H54 (cell line): ENCODE results near the gene RFX4.

ENCODE experiments used
- DNase-seq: peaks from one replicate; pipeline ENCODE4 v3.0.0; 2011; ENCODE audit warnings: low spot score, mixed read lengths; ENCODE audit not compliant: insufficient read length
- FAIRE-seq: peaks from 3 replicates; lab custom pipeline; 2011; peaks lifted over from hg19 to GRCh38; lab: Jason Lieb, UNC
- POLR2A ChIP-seq: IDR thresholded peaks from 2 replicates; pipeline ENCODE4 v1.6.1; 2011; ENCODE audit warnings: low read depth, mild to moderate bottlenecking, low read length

The RFX4 gene

DNA sequence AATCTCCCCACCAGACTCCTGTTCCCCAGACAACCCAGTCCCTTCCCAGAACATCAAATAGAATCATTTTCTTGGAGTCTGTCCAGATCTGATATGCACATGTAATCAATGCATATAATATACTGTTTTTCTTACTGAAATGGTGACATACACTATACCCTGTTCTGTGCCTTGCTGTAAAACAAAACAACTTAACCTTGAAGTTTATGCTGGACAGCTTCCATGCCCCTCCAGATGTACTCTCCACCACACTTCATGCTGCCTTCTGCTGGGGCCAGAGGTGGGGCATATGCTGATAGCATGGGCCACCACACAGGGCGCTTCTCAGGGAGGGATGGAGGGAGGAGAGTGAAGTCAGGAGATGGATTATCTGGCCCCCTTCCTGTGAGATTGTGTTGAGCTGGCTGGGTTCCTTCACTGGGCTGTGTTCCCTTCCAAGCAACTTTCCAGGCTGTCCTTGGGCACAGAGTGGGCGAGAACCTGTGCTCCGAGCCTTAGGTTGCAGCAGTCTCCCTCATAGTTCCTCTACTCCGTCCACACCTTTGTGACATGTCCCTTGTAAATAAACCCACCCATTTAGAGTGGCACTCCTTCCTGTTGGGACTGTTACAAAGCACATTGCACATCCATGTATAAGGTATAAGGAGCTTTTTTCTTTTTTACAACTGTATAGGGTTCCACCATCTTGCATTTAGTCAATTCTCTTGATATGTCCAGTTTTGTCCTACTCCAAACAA lies 114.0 kb downstream of the RFX4 start:
- FAIRE-seq (no peak), DNase-seq (no peak)
- no peak for TF ChIP-seq POLR2A

DNA sequence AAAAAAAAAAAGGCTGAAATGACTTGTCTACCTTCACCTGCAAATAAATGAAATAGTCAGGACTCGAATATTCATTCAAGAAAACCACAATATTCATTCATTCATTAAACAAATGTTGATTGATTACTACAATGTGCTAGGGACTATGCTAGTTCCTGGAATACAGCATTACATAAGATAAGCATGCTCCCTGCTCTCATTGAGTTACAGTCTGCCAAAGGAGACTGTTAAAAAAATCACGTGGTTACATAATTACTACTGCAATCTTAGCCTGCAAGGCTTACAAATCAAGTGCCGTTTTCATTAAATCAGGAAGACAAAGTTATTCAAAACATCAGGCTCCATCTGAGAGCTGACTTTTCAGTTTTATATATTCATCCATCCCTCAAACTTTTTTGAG lies 121.3 kb downstream of the RFX4 start:
- no peak for TF ChIP-seq POLR2A
- DNase-seq (no peak), FAIRE-seq (no peak)

DNA sequence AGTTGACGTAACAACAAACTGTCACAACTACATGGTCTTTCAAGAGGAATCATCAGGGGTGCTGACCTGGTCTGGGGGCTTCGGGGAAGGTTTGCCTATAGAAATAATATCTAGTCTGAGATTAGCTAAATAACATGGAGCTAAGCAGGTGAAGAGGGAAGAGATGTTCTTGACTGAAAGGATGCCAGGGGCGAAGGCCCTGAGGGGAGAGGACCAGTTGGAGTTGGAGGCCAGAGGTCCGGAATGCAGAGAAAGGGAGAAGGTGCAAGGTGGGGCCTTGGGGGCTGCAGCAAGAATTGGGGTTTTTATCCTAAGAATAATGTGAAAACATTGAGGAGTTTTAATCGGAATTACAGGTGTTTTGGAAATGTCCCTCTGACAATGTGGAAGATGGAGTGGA lies 123.2 kb downstream of the RFX4 start:
- DNase-seq (no peak), FAIRE-seq (no peak)
- no peak for TF ChIP-seq POLR2A

DNA sequence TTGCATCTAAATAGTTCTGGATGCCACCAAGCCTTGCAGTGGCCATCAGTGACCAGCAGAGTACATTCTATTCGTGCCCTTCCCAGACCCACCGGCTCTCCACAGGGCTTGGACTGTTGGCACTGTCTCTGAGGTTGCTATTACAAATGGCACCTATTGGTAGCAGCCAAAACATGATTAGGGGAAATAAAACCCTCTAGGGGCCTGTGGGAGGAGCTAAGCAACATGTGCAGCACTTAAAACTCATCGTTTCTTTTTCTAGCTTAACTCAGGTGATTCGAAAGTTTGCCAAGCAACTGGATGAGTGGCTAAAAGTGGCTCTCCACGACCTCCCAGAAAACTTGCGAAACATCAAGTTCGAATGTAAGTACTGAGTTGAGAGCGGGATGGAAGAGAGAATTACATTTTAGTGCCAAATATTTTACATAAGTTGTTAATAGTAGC lies 126.3 kb downstream of the RFX4 start:
- TF ChIP-seq POLR2A = no peak
- DNase-seq (no peak), FAIRE-seq (no peak)

DNA sequence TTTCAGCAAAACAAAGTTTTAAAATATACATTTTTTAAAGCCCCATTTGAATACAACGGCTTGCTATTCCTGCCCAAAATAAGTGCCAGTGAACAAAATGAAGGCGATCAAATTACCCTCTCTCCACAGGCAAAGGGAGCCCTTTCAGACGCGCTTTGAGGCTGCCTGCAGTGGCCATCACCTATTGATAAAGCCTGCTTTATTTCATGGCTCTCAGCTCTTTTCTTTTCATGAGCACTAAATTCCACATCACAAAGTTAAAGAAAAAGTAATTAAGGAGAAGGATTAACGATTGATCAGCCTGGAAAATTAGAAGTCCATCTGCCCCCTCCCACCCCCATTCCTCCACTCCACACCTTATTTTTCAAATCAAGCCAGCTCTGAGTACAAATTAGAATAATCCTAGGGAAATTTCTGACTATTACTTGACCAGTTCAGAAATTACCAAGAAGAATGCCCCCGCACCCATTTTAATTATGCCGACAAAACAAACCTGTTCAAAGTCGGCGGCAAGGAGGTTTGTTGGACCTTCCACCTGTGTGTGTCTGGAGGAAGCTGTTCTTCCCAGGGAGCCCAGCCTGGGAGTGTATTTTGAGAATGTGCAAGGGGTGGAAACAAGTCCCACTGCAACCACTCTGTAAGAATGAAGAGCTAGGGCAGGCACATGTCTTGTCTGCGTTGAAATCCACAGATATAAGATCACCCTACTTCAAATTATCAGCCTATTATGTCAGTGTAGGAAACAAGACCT lies 127.5 kb downstream of the RFX4 start:
- FAIRE-seq = no peak
- no peak for TF ChIP-seq POLR2A

DNA sequence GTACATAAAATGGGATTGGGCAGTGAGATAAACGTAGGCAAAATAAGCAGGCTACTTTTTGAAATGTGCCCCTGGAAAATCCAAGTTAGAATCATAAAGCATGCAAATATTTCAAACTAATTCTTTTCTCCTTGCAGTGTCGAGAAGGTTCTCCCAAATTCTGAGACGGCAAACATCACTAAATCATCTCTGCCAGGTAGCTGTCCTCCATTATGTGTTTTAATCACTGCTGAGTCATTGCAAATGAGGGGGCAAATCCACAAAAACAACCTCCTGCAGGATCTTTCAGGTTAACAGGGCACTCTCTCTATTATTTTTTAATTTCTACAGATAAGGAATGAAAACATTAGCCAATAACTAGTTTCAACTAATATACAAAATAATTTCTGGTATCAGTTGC lies 128.5 kb downstream of the RFX4 start:
- TF ChIP-seq POLR2A = no peak
- no peak for FAIRE-seq
- no peak for DNase-seq

More for the DNA sequence above, 127.5 kb downstream of the RFX4 start:
- DNase-seq = no peak

DNA sequence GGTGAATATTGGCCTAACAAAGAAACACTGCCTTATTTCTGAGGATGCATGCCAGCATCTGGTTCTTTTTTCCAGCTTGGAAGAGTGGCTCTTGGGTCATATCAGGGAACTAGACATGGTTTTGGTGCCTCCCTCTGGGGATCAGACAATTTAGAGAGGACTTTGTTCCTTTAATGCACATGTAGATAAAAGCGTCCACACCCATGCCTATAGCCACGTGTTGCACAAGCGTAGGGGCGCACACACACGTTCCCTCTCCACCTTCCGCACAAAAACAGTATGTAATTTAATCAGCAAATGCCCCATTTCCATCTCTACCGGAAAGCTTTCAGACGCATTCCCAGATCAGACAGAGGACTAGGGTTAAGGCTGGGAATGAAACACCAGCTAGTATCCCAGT lies 130.0 kb downstream of the RFX4 start:
- TF ChIP-seq POLR2A = no peak
- FAIRE-seq = no peak
- no peak for DNase-seq

DNA sequence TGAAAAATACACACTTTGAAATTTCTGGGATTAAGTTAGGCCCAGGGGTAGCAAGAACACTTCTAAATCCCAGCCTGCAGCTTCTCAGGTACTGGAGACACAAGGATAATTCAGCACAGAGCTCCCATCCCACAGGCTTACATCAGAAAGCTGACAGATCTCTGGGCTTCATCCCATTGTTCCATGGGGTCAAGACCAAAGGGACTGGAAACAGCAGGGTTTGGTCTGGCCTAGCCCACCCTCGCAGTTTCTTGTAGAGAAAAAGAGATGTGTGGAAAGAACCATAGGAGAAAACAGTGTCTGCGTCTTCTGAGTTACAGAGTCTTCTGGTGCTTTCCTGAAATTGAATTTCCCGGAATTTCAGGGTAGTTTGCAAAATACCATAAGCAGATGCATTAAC lies 132.1 kb downstream of the RFX4 start:
- FAIRE-seq = no peak

DNA sequence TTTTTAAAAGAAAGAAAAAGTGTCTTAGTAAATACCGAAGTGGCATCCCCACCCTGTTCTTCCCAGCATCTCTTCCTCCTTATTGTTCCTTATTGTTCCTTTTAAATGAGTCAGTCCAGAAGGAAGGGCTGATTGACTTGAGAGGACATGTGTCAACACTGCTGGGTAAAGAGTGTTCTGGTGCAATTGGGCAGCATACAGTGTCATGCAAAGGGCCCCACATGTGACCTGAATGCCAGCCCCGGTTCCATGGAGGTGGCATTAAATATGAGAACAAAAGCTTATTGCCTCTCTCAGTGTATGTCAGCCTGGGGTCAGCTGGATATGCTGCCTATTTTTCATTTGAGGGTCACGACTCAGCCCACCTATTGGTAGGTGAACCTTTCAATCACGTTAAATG lies 132.8 kb downstream of the RFX4 start:
- TF ChIP-seq POLR2A = no peak
- no peak for FAIRE-seq

More for the DNA sequence above, 132.1 kb downstream of the RFX4 start:
- DNase-seq = no peak
- TF ChIP-seq POLR2A = no peak

DNA sequence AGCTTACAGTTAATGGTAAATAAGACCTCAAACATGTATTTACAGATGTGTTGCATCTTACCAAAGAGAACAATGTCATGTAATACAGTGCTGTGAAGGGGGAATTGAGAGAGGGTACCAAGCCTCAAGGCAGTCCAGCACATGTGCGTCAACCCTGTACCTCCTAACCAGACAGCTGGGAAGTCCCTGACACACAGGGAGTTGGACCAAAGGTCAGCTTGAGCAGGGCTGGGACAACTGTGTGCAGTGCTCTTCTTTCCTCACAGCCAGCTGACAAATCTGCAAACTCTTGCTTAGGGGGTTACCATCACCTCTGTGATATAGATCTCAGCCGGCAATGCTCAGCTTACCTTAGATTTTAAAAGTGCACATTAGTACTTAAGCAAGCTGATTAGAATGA lies 134.9 kb downstream of the RFX4 start:
- TF ChIP-seq POLR2A = no peak
- DNase-seq = no peak
- no peak for FAIRE-seq

More for the DNA sequence above, 132.8 kb downstream of the RFX4 start:
- no peak for DNase-seq

DNA sequence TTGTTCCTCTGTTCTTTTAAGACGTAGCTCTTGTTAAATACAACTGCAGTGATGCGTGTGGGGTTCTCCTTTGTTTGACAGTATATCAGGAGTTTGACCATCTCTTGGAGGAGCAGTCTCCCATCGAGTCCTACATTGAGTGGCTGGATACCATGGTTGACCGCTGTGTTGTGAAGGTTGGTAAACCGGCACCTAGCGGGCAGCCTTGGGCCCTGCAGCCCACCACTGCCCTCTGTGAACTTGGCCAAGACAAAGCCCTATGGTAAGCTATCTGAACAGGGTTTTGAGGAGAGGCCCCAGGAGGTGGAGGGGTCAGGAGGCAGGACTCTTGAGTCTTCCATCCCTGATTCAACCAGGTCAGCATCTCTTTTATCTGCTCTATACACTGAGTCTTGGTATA lies 137.1 kb downstream of the RFX4 start:
- DNase-seq (no peak), FAIRE-seq (no peak)
- no peak for TF ChIP-seq POLR2A

DNA sequence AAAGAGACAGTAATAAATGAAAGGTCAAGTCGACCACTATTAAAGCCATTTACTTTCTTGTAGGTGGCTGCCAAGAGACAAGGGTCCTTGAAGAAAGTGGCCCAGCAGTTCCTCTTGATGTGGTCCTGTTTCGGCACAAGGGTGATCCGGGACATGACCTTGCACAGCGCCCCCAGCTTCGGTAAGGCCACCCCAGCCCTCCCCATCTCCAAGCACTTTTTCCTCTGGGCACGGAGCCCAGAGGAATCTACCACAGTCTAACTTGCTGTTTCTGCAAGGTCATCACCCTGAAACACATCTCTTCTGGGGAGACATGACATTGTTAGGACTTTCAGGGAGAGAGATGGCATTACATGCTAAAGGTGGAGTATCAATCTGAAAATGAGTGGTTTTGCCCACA lies 137.9 kb downstream of the RFX4 start:
- TF ChIP-seq POLR2A = no peak
- FAIRE-seq (no peak), DNase-seq (no peak)

DNA sequence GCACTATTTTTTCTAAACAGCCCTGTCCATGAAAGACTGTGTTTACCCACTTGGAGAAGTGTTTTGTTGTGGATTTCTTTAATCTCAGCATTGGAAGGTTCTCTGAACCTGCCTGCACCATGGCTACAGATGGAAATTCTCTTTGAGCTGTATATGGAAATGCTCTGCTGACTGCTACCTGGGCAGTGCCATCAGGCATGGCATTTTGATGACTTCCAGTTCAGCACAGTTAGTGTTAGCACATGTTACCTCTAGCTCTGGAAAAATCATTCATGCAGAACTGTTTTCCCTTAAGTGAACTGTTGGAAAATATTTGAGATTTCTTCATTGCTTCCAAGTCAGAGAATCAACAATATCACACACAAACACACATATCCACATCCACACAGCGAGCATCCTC lies 139.1 kb downstream of the RFX4 start:
- no peak for TF ChIP-seq POLR2A
- DNase-seq (no peak), FAIRE-seq (no peak)

DNA sequence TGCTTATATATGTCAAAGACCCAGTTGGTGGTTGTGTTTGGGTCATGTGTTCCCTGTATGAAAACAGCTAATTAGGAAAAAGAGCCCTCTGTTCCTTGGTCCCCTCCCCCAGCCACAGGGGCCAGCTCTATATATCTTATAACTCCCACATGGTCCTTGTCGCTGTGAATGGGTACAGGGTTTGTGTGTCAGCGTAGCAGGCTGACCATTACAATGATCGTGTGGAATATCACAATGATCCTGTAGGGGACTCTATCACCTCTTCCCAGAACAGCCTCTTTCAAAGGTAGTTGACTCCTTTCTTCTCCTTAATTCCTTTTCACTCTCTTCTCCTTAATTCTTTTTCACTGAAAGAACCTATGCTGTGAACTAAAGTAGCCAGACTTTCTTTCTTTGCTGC lies 140.0 kb downstream of the RFX4 start:
- no peak for FAIRE-seq
- no peak for DNase-seq
- TF ChIP-seq POLR2A = no peak

DNA sequence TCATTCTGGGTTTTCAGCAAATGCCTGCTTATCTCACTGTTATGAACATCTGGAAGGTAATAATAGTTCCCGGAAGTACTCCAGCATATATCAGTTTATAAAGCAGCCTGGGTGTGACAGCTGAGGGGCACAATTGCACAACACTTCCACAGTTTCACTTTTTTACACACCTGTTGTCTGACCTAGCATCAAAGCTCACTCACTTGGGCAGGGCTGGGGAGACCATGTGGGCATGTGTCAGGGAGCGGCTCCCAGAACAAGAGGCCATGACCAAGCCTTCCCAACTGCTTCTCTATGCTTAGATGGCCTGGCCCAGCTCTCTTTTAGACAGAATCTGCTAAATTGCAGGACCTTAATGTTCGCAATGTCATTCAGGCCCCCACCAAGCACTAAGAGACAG lies 140.6 kb downstream of the RFX4 start:
- no peak for DNase-seq
- no peak for TF ChIP-seq POLR2A
- no peak for FAIRE-seq
